Trophoblast cell (in vitro differentiated cells and primary cell): ENCODE measurements around the gene AVP.

Experiments
- DNase-seq, 2 donors: peaks; one replicate each; pipeline ENCODE4 v3.0.0-alpha.2; 2016
- H2AFZ ChIP-seq: 2 replicates; pipeline ENCODE4 v1.6.1; 2013; ENCODE audit warnings: low read length, moderate library complexity, mild to moderate bottlenecking; ENCODE audit not compliant: insufficient read depth, poor library complexity
- H2AK5ac ChIP-seq: 2 replicates; pipeline ENCODE4 v1.6.1; 2013; ENCODE audit warnings: mild to moderate bottlenecking, low read length
- H2BK120ac ChIP-seq: 2 replicates; pipeline ENCODE4 v1.6.1; 2013; ENCODE audit warnings: low read length, mild to moderate bottlenecking, moderate library complexity; ENCODE audit not compliant: insufficient read depth, poor library complexity
- H2BK12ac ChIP-seq: 2 replicates; pipeline ENCODE4 v1.6.1; 2013; ENCODE audit warnings: mild to moderate bottlenecking, low read length, moderate library complexity
- H2BK5ac ChIP-seq: 2 replicates; pipeline ENCODE4 v1.6.1; 2013; ENCODE audit warnings: low read length, low read depth, moderate library complexity, mild to moderate bottlenecking; ENCODE audit not compliant: poor library complexity
- H3K14ac ChIP-seq: 2 replicates; pipeline ENCODE4 v1.6.1; 2013; ENCODE audit warnings: mild to moderate bottlenecking, low read length
- H3K18ac ChIP-seq: 2 replicates; pipeline ENCODE4 v1.6.1; 2013; ENCODE audit warnings: mild to moderate bottlenecking, low read length
- H3K23ac ChIP-seq: 2 replicates; pipeline ENCODE4 v1.6.1; 2013; ENCODE audit warnings: low read length
- H3K27ac ChIP-seq: 2 replicates; pipeline ENCODE4 v1.5.1; 2013; ENCODE audit warnings: low read depth, mild to moderate bottlenecking, inconsistent platforms, low read length, moderate library complexity
- H3K27me3 ChIP-seq: 2 replicates; pipeline ENCODE4 v1.6.1; 2013; ENCODE audit warnings: inconsistent platforms, mild to moderate bottlenecking, low read length, moderate library complexity; ENCODE audit not compliant: insufficient read depth
- H3K36me3 ChIP-seq, 2 experiments: 1 replicate in 1 of 2; 2 replicates in 1 of 2; pipeline ENCODE4 v1.6.1; 2013; ENCODE audit warnings: low read length in 2 of 2, mild to moderate bottlenecking in 2 of 2, moderate library complexity in 1 of 2; ENCODE audit not compliant: insufficient read depth in 2 of 2, control insufficient read depth in 1 of 2
- H3K4ac ChIP-seq: 2 replicates; pipeline ENCODE4 v1.6.1; 2013; ENCODE audit warnings: low read depth, mild to moderate bottlenecking, low read length, moderate library complexity
- H3K4me1 ChIP-seq, 2 experiments: 1 replicate in 1 of 2; 2 replicates in 1 of 2; pipeline ENCODE4 v1.6.1; 2013; ENCODE audit warnings: low read length in 2 of 2, mild to moderate bottlenecking in 2 of 2, moderate library complexity in 1 of 2; ENCODE audit not compliant: insufficient read depth in 2 of 2, control insufficient read depth in 1 of 2
- H3K4me2 ChIP-seq: 2 replicates; pipeline ENCODE4 v1.6.1; 2013; ENCODE audit warnings: inconsistent platforms, mild to moderate bottlenecking, low read length, moderate library complexity
- H3K4me3 ChIP-seq: 2 replicates; pipeline ENCODE4 v1.5.1; 2013; ENCODE audit warnings: mild to moderate bottlenecking, low read depth, low read length, inconsistent platforms
- H3K79me1 ChIP-seq: one replicate; pipeline ENCODE4 v1.6.1; 2013; ENCODE audit warnings: low read length
- H3K79me2 ChIP-seq: 2 replicates; pipeline ENCODE4 v1.6.1; 2013; ENCODE audit warnings: low read length, mild to moderate bottlenecking; ENCODE audit not compliant: control insufficient read depth, insufficient read depth, poor library complexity
- H3K9ac ChIP-seq: 2 replicates; pipeline ENCODE4 v1.6.1; 2013; ENCODE audit warnings: mild to moderate bottlenecking, low read length
- H3K9me3 ChIP-seq: 2 replicates; pipeline ENCODE4 v1.6.1; 2013; ENCODE audit warnings: low read depth, mild to moderate bottlenecking, control low read depth, inconsistent platforms, low read length; ENCODE audit not compliant: insufficient read depth
- H4K12ac ChIP-seq: 2 replicates; pipeline ENCODE4 v1.6.1; 2013; ENCODE audit warnings: low read depth, mild to moderate bottlenecking, low read length, moderate library complexity
- H4K8ac ChIP-seq: 2 replicates; pipeline ENCODE4 v1.6.1; 2013; ENCODE audit warnings: low read depth, mild to moderate bottlenecking, low read length, moderate library complexity
- H4K91ac ChIP-seq: one replicate; pipeline ENCODE4 v1.6.1; 2013; ENCODE audit warnings: low read depth, mild to moderate bottlenecking, low read length, moderate library complexity
- WGBS: extraction: QIAGEN DNeasy Blood & Tissue Kit; methylation state at CpG from one replicate; pipeline ENCODE4 v1.1.7; 2013; ENCODE audit warnings: missing lambda C conversion rate; ENCODE audit not compliant: insufficient read length, insufficient coverage; ENCODE audit errors: extremely low coverage; 5-methylcytosine and 5-hydroxymethylcytosine counted together

The AVP gene

GRCh38 chr20:3115190-3116107 is 30.9 kb upstream of the AVP start:
- no peak overlapping the region for H3K4me3 ChIP-seq
- H3K4me1 ChIP-seq = no peaks in the 10 kb centered on the region
- H4K8ac ChIP-seq = no peak overlapping the region
- H3K4ac ChIP-seq = no peak overlapping the region
- H3K14ac ChIP-seq = no peak overlapping the region
- no peak overlapping the region for H2BK5ac ChIP-seq
- H2BK12ac ChIP-seq = no peak overlapping the region
- no peak overlapping the region for H3K4me2 ChIP-seq
- no peaks in the 10 kb centered on the region for H3K79me1 ChIP-seq
- no peak overlapping the region for H2AK5ac ChIP-seq
- no peak overlapping the region for H3K18ac ChIP-seq
- no peaks in the 10 kb centered on the region for H3K27me3 ChIP-seq
- H2BK120ac ChIP-seq = no peak overlapping the region
- no peak overlapping the region for H3K27ac ChIP-seq
- H3K9ac ChIP-seq = no peak overlapping the region
- peak; percentile 22 to 83 for DNase-seq
- H4K12ac ChIP-seq = no peak overlapping the region
- H3K36me3 ChIP-seq = peaks cover 0 to 2% of the 10 kb centered on the region in 2 experiments
- WGBS = no CpG with 5 or more reads among the region's 30 CpGs
- H3K79me2 ChIP-seq = no peaks in the 10 kb centered on the region
- no peak overlapping the region for H3K23ac ChIP-seq
- H2AFZ ChIP-seq = no peak overlapping the region
- H4K91ac ChIP-seq = no peak overlapping the region
- H3K9me3 ChIP-seq = no peaks in the 10 kb centered on the region

DNA sequence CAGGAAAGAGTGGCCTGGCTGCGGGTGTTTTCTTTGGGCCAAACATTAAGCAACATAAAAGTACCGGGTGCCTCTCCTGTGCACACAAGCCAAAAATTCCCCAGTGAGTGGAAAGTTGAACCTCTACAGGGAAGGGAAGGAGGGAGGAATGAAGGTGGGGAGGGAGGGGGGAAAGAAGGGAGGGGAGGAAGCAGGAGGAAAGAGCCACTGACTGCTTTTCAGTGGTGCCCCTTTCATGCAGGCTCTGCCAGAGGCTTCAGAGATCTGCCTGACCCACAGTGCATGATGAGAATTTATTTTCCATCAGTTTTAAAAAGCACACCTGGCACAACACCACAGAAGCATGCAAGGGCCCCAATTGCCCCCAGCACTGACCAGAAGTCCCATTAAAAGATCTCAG is 27.5 kb upstream of the AVP start:
- no peak overlapping the region for H3K4me2 ChIP-seq
- no peak overlapping the region for H3K18ac ChIP-seq
- WGBS = no CpG with 5 or more reads among the region's 2 CpGs
- no peak overlapping the region for H2AK5ac ChIP-seq
- H3K79me2 ChIP-seq = no peaks in the 10 kb centered on the region
- peaks cover 12 to 14% of the 10 kb centered on the region in 2 experiments for H3K36me3 ChIP-seq
- no peak overlapping the region for H2BK12ac ChIP-seq
- no peaks in the 10 kb centered on the region for H3K9me3 ChIP-seq
- no peak overlapping the region for H2AFZ ChIP-seq
- no peaks in the 10 kb centered on the region for H3K27me3 ChIP-seq
- H3K79me1 ChIP-seq = no peaks in the 10 kb centered on the region
- H2BK120ac ChIP-seq = no peak overlapping the region
- H3K27ac ChIP-seq = no peak overlapping the region
- DNase-seq = no peak
- H3K9ac ChIP-seq = no peak overlapping the region
- H3K4ac ChIP-seq = no peak overlapping the region
- H4K12ac ChIP-seq = no peak overlapping the region
- no peak overlapping the region for H4K91ac ChIP-seq
- no peak overlapping the region for H4K8ac ChIP-seq
- H3K23ac ChIP-seq = no peak overlapping the region
- no peak overlapping the region for H3K4me3 ChIP-seq
- no peak overlapping the region for H3K14ac ChIP-seq
- no peak overlapping the region for H2BK5ac ChIP-seq
- no peaks in the 10 kb centered on the region for H3K4me1 ChIP-seq

DNA sequence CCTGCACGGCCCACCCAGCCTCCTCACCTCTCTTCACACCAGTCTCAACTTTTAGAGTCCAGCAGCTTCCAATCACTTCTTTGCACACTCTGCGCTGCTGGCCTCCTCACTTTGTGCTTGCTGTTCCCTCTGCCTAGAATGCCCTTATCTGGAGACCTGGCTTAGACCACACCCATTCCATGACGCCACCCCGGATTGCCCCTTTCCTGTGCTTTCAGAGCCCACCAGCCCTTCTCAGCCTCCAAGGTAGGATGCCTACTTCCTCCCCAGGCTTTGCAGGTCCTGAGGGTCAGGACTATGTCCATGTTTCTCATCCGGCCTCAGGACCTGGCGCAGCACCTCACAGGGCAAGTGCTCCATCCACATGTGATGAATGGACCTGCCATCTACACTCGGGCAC is 27.0 kb upstream of the AVP start:
- no peak overlapping the region for H3K4me2 ChIP-seq
- H4K8ac ChIP-seq = no peak overlapping the region
- no peaks in the 10 kb centered on the region for H3K79me1 ChIP-seq
- no peak overlapping the region for H3K4me3 ChIP-seq
- H2BK12ac ChIP-seq = no peak overlapping the region
- no peak overlapping the region for H3K9ac ChIP-seq
- H3K9me3 ChIP-seq = no peaks in the 10 kb centered on the region
- no peak overlapping the region for H3K14ac ChIP-seq
- H3K4ac ChIP-seq = no peak overlapping the region
- no peak overlapping the region for H2AK5ac ChIP-seq
- DNase-seq = no peak
- H4K12ac ChIP-seq = no peak overlapping the region
- no peak overlapping the region for H2BK120ac ChIP-seq
- H3K23ac ChIP-seq = no peak overlapping the region
- no peak overlapping the region for H3K27ac ChIP-seq
- H2BK5ac ChIP-seq = no peak overlapping the region
- no peak overlapping the region for H2AFZ ChIP-seq
- H3K18ac ChIP-seq = no peak overlapping the region
- H3K79me2 ChIP-seq = no peaks in the 10 kb centered on the region
- peaks cover 12 to 19% of the 10 kb centered on the region in 2 experiments for H3K36me3 ChIP-seq
- WGBS = no CpG with 5 or more reads among the region's 7 CpGs
- H3K4me1 ChIP-seq = no peaks in the 10 kb centered on the region
- H4K91ac ChIP-seq = no peak overlapping the region
- no peaks in the 10 kb centered on the region for H3K27me3 ChIP-seq

GRCh38 chr20:3109350-3110302 is 25.1 kb upstream of the AVP start:
- Histone ChIP-seq H3K18ac (no peak overlapping the region), H3K14ac (no peak overlapping the region), H2BK5ac (no peak overlapping the region), H4K8ac (no peak overlapping the region), H3K9me3 (no peaks in the 10 kb centered on the region), H4K12ac (no peak overlapping the region), H2AFZ (no peak overlapping the region), H3K23ac (no peak overlapping the region), H3K27ac (no peak overlapping the region), H3K79me2 (no peaks in the 10 kb centered on the region), H3K9ac (no peak overlapping the region), H2BK12ac (no peak overlapping the region), H3K4ac (no peak overlapping the region), H2BK120ac (no peak overlapping the region), H3K27me3 (no peaks in the 10 kb centered on the region), H3K36me3 (peaks cover 12 to 21% of the 10 kb centered on the region in 2 experiments), H3K4me2 (no peak overlapping the region), H3K4me1 (no peaks in the 10 kb centered on the region), H4K91ac (no peak overlapping the region), H2AK5ac (no peak overlapping the region), H3K79me1 (no peaks in the 10 kb centered on the region), H3K4me3 (no peak overlapping the region)
- no peak for DNase-seq
- no CpG with 5 or more reads among the region's 23 CpGs for WGBS
